Smooth muscle cell (in vitro differentiated cells): Measurements from ENCODE around the gene KLK13. TPM values are rescaled to one million over a fixed set of nuclear protein-coding genes. Genes with fewer than 3 reads are reported as not detected.

ENCODE experiments used
- DNase-seq: peaks from one replicate; lab custom pipeline; 2025; ENCODE audit not compliant: unreplicated experiment; lab: John Stamatoyannopoulos, UW
- H2AFZ ChIP-seq: fragments of 200-600 bp; sonication (generic); 2 replicates; pipeline ENCODE4 v1.6.0; 2016; ENCODE audit warnings: antibody characterized with exemption, low read depth, mild to moderate bottlenecking
- H3F3A ChIP-seq: fragments of 200-600 bp; sonication (generic); 2 replicates; pipeline ENCODE4 v1.6.0; 2017; ENCODE audit warnings: antibody characterized with exemption, low read depth
- H3K27ac ChIP-seq: fragments of 200-600 bp; sonication (generic); 2 replicates; pipeline ENCODE4 v1.5.1; 2016; ENCODE audit warnings: low read depth, mild to moderate bottlenecking
- H3K27me3 ChIP-seq: fragments of 200-600 bp; sonication (generic); 2 replicates; pipeline ENCODE4 v1.6.1; 2016; ENCODE audit warnings: low read depth, mild to moderate bottlenecking
- H3K36me3 ChIP-seq: fragments of 200-600 bp; sonication (generic); 2 replicates; pipeline ENCODE4 v1.5.1; 2016; ENCODE audit warnings: low read depth
- H3K4me1 ChIP-seq: fragments of 200-600 bp; sonication (generic); 2 replicates; pipeline ENCODE4 v1.5.1; 2016; ENCODE audit warnings: low read depth
- H3K4me2 ChIP-seq: fragments of 200-600 bp; sonication (generic); 2 replicates; pipeline ENCODE4 v1.6.0; 2016; ENCODE audit warnings: mild to moderate bottlenecking
- H3K4me3 ChIP-seq: fragments of 200-600 bp; sonication (generic); 2 replicates; pipeline ENCODE4 v1.5.1; 2016; ENCODE audit warnings: mild to moderate bottlenecking
- H3K79me2 ChIP-seq: fragments of 200-600 bp; sonication (generic); 2 replicates; pipeline ENCODE4 v1.6.0; 2016; ENCODE audit warnings: low read depth, mild to moderate bottlenecking
- H3K9ac ChIP-seq: fragments of 200-600 bp; sonication (generic); 2 replicates; pipeline ENCODE4 v1.6.0; 2016; ENCODE audit warnings: low read depth
- H3K9me3 ChIP-seq: fragments of 200-600 bp; sonication (generic); replicated peaks from 2 replicates; pipeline ENCODE4 v1.5.1; 2016; ENCODE audit warnings: low read depth
- H4K20me1 ChIP-seq: fragments of 200-600 bp; sonication (generic); 2 replicates; pipeline ENCODE4 v1.6.0; 2016; ENCODE audit warnings: low read depth
- CTCF ChIP-seq: fragments of 200-600 bp; sonication (generic); IDR thresholded peaks from 2 replicates; pipeline ENCODE4 v1.5.1; 2017; ENCODE audit warnings: borderline replicate concordance, mild to moderate bottlenecking, antibody characterized with exemption; ENCODE audit not compliant: insufficient read depth, poor library complexity, severe bottlenecking
- WGBS: methylation state at CpG from one replicate; pipeline ENCODE4 v1.1.7; 2016; ENCODE audit warnings: low lambda C conversion rate; 5-methylcytosine and 5-hydroxymethylcytosine counted together
- polyA plus RNA-seq: library from polyadenylated mRNA; unstranded; fragments of >200 nt; fragmentation: Nextera tagmentation; extraction: Ambion mirVana; gene quantifications from 2 replicates; pipeline ENCODE4 v1.2.1, GENCODE V29; 2016
- total RNA-seq: library from RNA; depleted of rRNA; stranded (reverse); fragments of >200 nt; gene quantifications from 2 replicates; pipeline ENCODE4 v1.2.3, GENCODE V29; 2014

KLK13 gene
- total and polyA plus RNA-seq, 2 experiments from 2014 or later, result 0.72 to 1.3 TPM

DNA sequence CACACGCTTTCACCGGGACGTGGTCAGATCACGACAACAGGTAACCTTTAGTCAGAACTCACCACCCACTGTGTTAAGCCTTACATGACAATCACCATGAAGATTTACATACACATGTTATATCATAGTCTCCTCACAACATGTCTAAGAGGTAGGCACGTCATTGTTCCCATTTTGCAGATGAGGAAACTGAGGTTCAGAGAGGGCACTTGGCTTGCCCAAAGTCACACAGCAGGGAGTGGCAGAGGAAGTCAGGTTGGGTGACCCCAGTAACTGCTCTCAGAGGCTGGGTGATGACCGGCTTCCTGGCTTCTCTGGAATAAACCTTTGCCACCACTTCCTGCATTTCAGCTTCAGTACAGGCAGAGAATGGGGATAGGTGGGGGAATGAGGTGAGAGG is 50.6 kb downstream of the KLK13 start:
- no peaks in the 10 kb centered on the region for H3K36me3 ChIP-seq
- H3K4me2 ChIP-seq, result no peak overlapping the region
- DNase-seq, result no peak
- no peak overlapping the region for H3K9ac ChIP-seq
- peaks cover 54% of the 10 kb centered on the region for H3K27me3 ChIP-seq
- H3K27ac ChIP-seq, result no peak overlapping the region
- no peaks in the 10 kb centered on the region for H3F3A ChIP-seq
- TF ChIP-seq CTCF, result no peak
- H3K4me3 ChIP-seq, result no peak overlapping the region
- 83% methylated on average over 6 of the region's 6 CpGs for WGBS
- H3K9me3 ChIP-seq, result no peaks in the 10 kb centered on the region
- H2AFZ ChIP-seq, result no peak overlapping the region
- H3K4me1 ChIP-seq, result peaks cover 10% of the 10 kb centered on the region
- no peaks in the 10 kb centered on the region for H3K79me2 ChIP-seq
- H4K20me1 ChIP-seq, result no peaks in the 10 kb centered on the region

GRCh38 chr19:51012661-51013190 is 52.2 kb downstream of the KLK13 start:
- DNase-seq, result no peak
- H2AFZ ChIP-seq, result no peak overlapping the region
- no peaks in the 10 kb centered on the region for H3K36me3 ChIP-seq
- no peaks in the 10 kb centered on the region for H3F3A ChIP-seq
- WGBS, result 80% methylated on average over 12 of the region's 12 CpGs
- H3K79me2 ChIP-seq, result no peaks in the 10 kb centered on the region
- no peak overlapping the region for H3K27ac ChIP-seq
- H3K9ac ChIP-seq, result no peak overlapping the region
- no peak overlapping the region for H3K4me2 ChIP-seq
- H3K4me3 ChIP-seq, result no peak overlapping the region
- peaks cover 39% of the 10 kb centered on the region for H3K27me3 ChIP-seq
- TF ChIP-seq CTCF, result no peak
- no peaks in the 10 kb centered on the region for H4K20me1 ChIP-seq
- H3K9me3 ChIP-seq, result no peaks in the 10 kb centered on the region
- H3K4me1 ChIP-seq, result peaks cover 4% of the 10 kb centered on the region

DNA sequence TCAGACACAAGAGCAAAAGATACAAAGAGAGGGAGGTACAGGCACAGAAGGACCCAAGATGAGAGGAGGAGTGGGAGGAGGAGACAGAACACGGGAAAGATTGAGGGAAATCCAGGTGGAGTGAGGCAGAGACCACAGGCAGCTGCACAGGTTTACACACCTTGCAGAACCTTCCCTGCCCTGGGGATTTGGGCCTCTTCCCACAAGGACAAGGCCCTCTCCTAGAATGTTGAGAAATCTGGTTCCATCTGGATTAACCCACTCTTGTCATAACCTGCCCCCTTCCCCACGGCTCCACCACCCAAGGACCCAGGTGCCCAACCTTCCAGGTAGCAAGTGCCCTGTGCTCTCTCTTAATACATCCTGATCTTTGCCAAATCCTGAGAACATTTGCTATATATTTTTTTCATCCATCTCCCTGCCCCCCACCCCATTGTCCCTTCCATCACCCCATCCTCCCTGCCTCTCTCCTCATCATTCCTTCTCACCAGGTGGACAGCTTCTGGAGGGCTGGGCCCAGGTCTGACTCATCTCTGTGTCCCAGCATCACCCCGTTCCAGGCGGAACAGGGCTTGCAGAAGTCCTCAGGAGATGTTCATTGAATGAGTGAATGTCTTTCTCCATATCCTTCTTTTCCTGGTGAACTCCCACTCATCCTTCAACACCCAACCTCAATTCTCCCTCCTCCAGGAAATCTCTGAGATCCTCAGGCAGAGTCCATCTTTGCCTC is 54.7 kb downstream of the KLK13 start:
- Histone ChIP-seq H3K27ac (no peak overlapping the region), H3K79me2 (no peaks in the 10 kb centered on the region), H3K4me2 (no peak overlapping the region), H3K9me3 (no peaks in the 10 kb centered on the region), H3K4me3 (no peak overlapping the region), H3K4me1 (no peaks in the 10 kb centered on the region), H3F3A (no peaks in the 10 kb centered on the region), H3K36me3 (no peaks in the 10 kb centered on the region), H2AFZ (no peak overlapping the region), H4K20me1 (no peaks in the 10 kb centered on the region), H3K27me3 (peaks cover 21% of the 10 kb centered on the region), H3K9ac (no peak overlapping the region)
- no peak for DNase-seq
- WGBS, result 72% methylated on average over 4 of the region's 4 CpGs
- no peak for TF ChIP-seq CTCF
